HCT116 (cell line): Measurements from ENCODE around the gene NOL9. TPM values are rescaled to one million over a fixed set of nuclear protein-coding genes. Genes with fewer than 3 reads are reported as not detected.

ENCODE experiments used
- ATAC-seq: fragments of 200-7000 bp; cut with Tn5 transposase; 2 replicates; pipeline ENCODE4 v1.9.1; 2020; ENCODE audit warnings: mild to moderate bottlenecking, moderate library complexity
- BruUV-seq: library from RNA; stranded (reverse); fragments of 400-500 nt; replicated peaks from 2 replicates; lab custom pipeline; 2021; lab: Mats Ljungman, UMichigan
- CTCF ChIA-PET: fragments of 300-600 bp; sonication (Branson Sonifier 250); formaldehyde crosslinking; loops from one replicate; lab custom pipeline; 2021; ENCODE audit warnings: antibody characterized with exemption; lab: Charles Lee
- POLR2A ChIA-PET: fragments of 300-600, 350-600 bp; sonication (Branson Sonifier 250); formaldehyde crosslinking; loops from one replicate; lab custom pipeline; 2021; ENCODE audit warnings: antibody characterized with exemption; lab: Charles Lee
- RAD21 ChIA-PET, 2 experiments: fragments of 300-600 bp; sonication (Branson Sonifier 250); formaldehyde crosslinking; loops; one replicate each; lab custom pipeline; 2023; ENCODE audit warnings: low total read pairs in 2 of 2; ENCODE audit not compliant: uncharacterized antibody in 2 of 2, unreplicated experiment in 2 of 2, low non-redundant PET in 1 of 2; lab: Charles Lee
- DNase-seq: peaks from one replicate; pipeline ENCODE4 v3.0.0-alpha.2; 2010; ENCODE audit warnings: low read depth, low spot score
- H2AFZ ChIP-seq: fragments of 200-600 bp; shearing (Covaris generic), sonication (generic); 2 replicates; pipeline ENCODE4 v1.6.1; 2017; ENCODE audit warnings: low read depth, mixed run types, mixed read lengths, antibody characterized with exemption, low read length; ENCODE audit not compliant: poor library complexity, severe bottlenecking
- H3K27ac ChIP-seq: 2 replicates; pipeline ENCODE4 v1.5.1; 2012; ENCODE audit warnings: low read depth, low read length
- H3K27me3 ChIP-seq: fragments of 200-600 bp; sonication (generic); 2 replicates; pipeline ENCODE4 v1.6.1; 2016; ENCODE audit warnings: mixed run types, low read length, mixed read lengths; ENCODE audit not compliant: insufficient read depth
- H3K36me3 ChIP-seq, 2 experiments: fragments of 200-500 bp in 1 of 2; fragments of 200-600 bp in 1 of 2; sonication (Bioruptor generic) in 1 of 2; sonication (generic) in 1 of 2; 2 replicates each; pipeline versions ENCODE4 v1.5.1 to v1.6.1; 2014 to 2016; ENCODE audit warnings: low read length in 2 of 2, inconsistent platforms in 1 of 2, mixed read lengths in 1 of 2, mixed run types in 1 of 2; ENCODE audit not compliant: insufficient read depth in 2 of 2, control insufficient read depth in 1 of 2
- H3K4me1 ChIP-seq, 2 experiments: fragments of 200-600 bp in 1 of 2; sonication (generic) in 1 of 2; 2 replicates each; pipeline versions ENCODE4 v1.5.1 to v1.6.1; 2012 to 2017; ENCODE audit warnings: low read length in 2 of 2, inconsistent platforms in 1 of 2, mild to moderate bottlenecking in 1 of 2, mixed read lengths in 1 of 2, mixed run types in 1 of 2, moderate library complexity in 1 of 2; ENCODE audit not compliant: insufficient read depth in 2 of 2, control insufficient read depth in 1 of 2
- H3K4me2 ChIP-seq: fragments of 200-600 bp; sonication (generic); 2 replicates; pipeline ENCODE4 v1.6.1; 2017; ENCODE audit warnings: mixed run types, low read length, mixed read lengths
- H3K4me3 ChIP-seq, 2 experiments: fragments of 200-600 bp in 1 of 2; sonication (generic) in 1 of 2; replicated peaks in 1 of 2; 2 replicates each; pipeline ENCODE4 v1.5.1; 2011 to 2016; ENCODE audit warnings: low read length in 2 of 2, control low read depth in 1 of 2, low read depth in 1 of 2, mild to moderate bottlenecking in 1 of 2, mixed read lengths in 1 of 2, mixed run types in 1 of 2
- H3K79me2 ChIP-seq: fragments of 200-600 bp; sonication (generic); 2 replicates; pipeline ENCODE4 v1.6.1; 2017; ENCODE audit warnings: mild to moderate bottlenecking, mixed run types, low read length, moderate library complexity, mixed read lengths; ENCODE audit not compliant: insufficient read depth
- H3K9ac ChIP-seq: fragments of 200-600 bp; sonication (generic); 2 replicates; pipeline ENCODE4 v1.6.1; 2016; ENCODE audit warnings: low read length, mixed read lengths
- H3K9me2 ChIP-seq: fragments of 200-600 bp; sonication (generic), shearing (Covaris generic); 2 replicates; pipeline ENCODE4 v1.6.1; 2017; ENCODE audit warnings: mixed run types, mild to moderate bottlenecking, moderate library complexity; ENCODE audit not compliant: insufficient read depth
- H3K9me3 ChIP-seq, 2 experiments: fragments of 200-500 bp in 1 of 2; fragments of 200-600 bp in 1 of 2; sonication (Bioruptor generic) in 1 of 2; sonication (generic) in 1 of 2; 2 replicates each; pipeline ENCODE4 v1.6.1; 2014 to 2017; ENCODE audit warnings: low read length in 2 of 2, mixed read lengths in 2 of 2, inconsistent platforms in 1 of 2, low read depth in 1 of 2, mild to moderate bottlenecking in 1 of 2, mixed run types in 1 of 2, moderate library complexity in 1 of 2; ENCODE audit not compliant: control insufficient read depth in 1 of 2, insufficient read depth in 1 of 2
- H4K20me1 ChIP-seq: fragments of 200-600 bp; sonication (generic), shearing (Covaris generic); 2 replicates; pipeline ENCODE4 v1.6.1; 2017; ENCODE audit warnings: mixed run types, mild to moderate bottlenecking, moderate library complexity; ENCODE audit not compliant: insufficient read depth
- ATF3 ChIP-seq: IDR thresholded peaks from 2 replicates; pipeline ENCODE4 v1.6.1; 2012
- CEBPB ChIP-seq: IDR thresholded peaks from 2 replicates; pipeline ENCODE4 v1.6.1; 2012; ENCODE audit warnings: low read depth
- EGR1 ChIP-seq: IDR thresholded peaks from 2 replicates; pipeline ENCODE4 v1.6.1; 2012; ENCODE audit warnings: low read depth
- EZH2 ChIP-seq: fragments of 200-600 bp; sonication (generic); IDR thresholded peaks from 2 replicates; pipeline ENCODE4 v1.6.1; 2017; ENCODE audit warnings: antibody characterized with exemption, mixed run types
- EZH2phosphoT487 ChIP-seq: fragments of 200-600 bp; IDR thresholded peaks from 2 replicates; pipeline ENCODE4 v1.6.1; 2018; ENCODE audit warnings: antibody characterized with exemption, borderline replicate concordance
- FOSL1 ChIP-seq: IDR thresholded peaks from 2 replicates; pipeline ENCODE4 v1.6.1; 2012; ENCODE audit warnings: low read depth
- JUND ChIP-seq: IDR thresholded peaks from 2 replicates; pipeline ENCODE4 v1.6.1; 2012
- POLR2A ChIP-seq: IDR thresholded peaks from 2 replicates; pipeline ENCODE4 v1.7.0; 2011; ENCODE audit warnings: borderline replicate concordance; ENCODE audit not compliant: insufficient read depth, insufficient read length; ENCODE audit errors: extremely low read depth
- RAD21 ChIP-seq: IDR thresholded peaks from 2 replicates; pipeline ENCODE4 v1.6.1; 2012; ENCODE audit warnings: low read depth, mild to moderate bottlenecking
- REST ChIP-seq: IDR thresholded peaks from 2 replicates; pipeline ENCODE4 v1.6.1; 2012; ENCODE audit warnings: low read depth
- SIN3A ChIP-seq: IDR thresholded peaks from 2 replicates; pipeline ENCODE4 v1.6.1; 2012; ENCODE audit warnings: low read depth
- SRF ChIP-seq: IDR thresholded peaks from 2 replicates; pipeline ENCODE4 v1.6.1; 2012; ENCODE audit warnings: low read depth
- TCF7L2 ChIP-seq: IDR thresholded peaks from 2 replicates; pipeline ENCODE4 v1.7.0; 2011; ENCODE audit warnings: borderline replicate concordance, inconsistent platforms; ENCODE audit not compliant: insufficient read depth, insufficient read length; ENCODE audit errors: extremely low read depth
- YY1 ChIP-seq: IDR thresholded peaks from 2 replicates; pipeline ENCODE4 v1.6.1; 2011; ENCODE audit warnings: low read length, low read depth, moderate library complexity, mild to moderate bottlenecking; ENCODE audit not compliant: insufficient replicate concordance; ENCODE audit errors: extremely low read depth
- ZFX ChIP-seq: fragments of 450-650 bp; IDR thresholded peaks from 2 replicates; pipeline ENCODE4 v1.6.1; 2017
- ZNF274 ChIP-seq: fragments of 200-500 bp; sonication (Bioruptor generic); IDR thresholded peaks from 2 replicates; pipeline ENCODE4 v1.6.1; 2014; ENCODE audit warnings: mild to moderate bottlenecking, low read depth, low read length, inconsistent platforms
- intact Hi-C: fragments of 100-400 bp; cut with micrococcal nuclease; formaldehyde crosslinking; loops from 2 replicates; pipeline ENCODE4 v1.10.0; 2022
- total RNA-seq: library from RNA; stranded (reverse); gene quantifications from one replicate; pipeline ENCODE4 v1.2.1, GENCODE V29; 2021; ENCODE audit not compliant: unreplicated experiment
- TF ChIP-seq, protein P1 (sequence below): IDR thresholded peaks from 2 replicates; pipeline ENCODE4 v1.6.1; 2012
- TF ChIP-seq, protein P2 (sequence below), 3 experiments: fragments of 200-600 bp in 1 of 3; sonication (generic) in 1 of 3; IDR thresholded peaks in 2 of 3; conservative IDR thresholded peaks in 1 of 3; 2 replicates each; pipeline ENCODE4 v1.5.1; 2012 to 2017; ENCODE audit warnings: low read depth in 2 of 3, low read length in 2 of 3, antibody characterized with exemption in 1 of 3, borderline replicate concordance in 1 of 3, control low read depth in 1 of 3, mild to moderate bottlenecking in 1 of 3, mixed read lengths in 1 of 3, mixed run types in 1 of 3, moderate library complexity in 1 of 3; ENCODE audit not compliant: insufficient read depth in 1 of 3

Gene NOL9
- total RNA-seq, 1 experiment from 2014 or later: 46.4 TPM

GRCh38 chr1:6544831-6545230, 9.5 kb downstream of the NOL9 start (continued):
- TF ChIP-seq, protein P1, sequence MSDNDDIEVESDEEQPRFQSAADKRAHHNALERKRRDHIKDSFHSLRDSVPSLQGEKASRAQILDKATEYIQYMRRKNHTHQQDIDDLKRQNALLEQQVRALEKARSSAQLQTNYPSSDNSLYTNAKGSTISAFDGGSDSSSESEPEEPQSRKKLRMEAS: no peak
- TF ChIP-seq ZNF274: no peak
- TF ChIP-seq, all 23 proteins: peak for 0

GRCh38 chr1:6538956-6539355, 15.4 kb downstream of the NOL9 start:
- Histone ChIP-seq H4K20me1 (peaks cover 3% of the 10 kb centered on the region; the same call in 1 of the 2 replicates), H3K36me3 (peaks cover 11 to 29% of the 10 kb centered on the region in 2 experiments), H3K9ac (no peak overlapping the region), H3K9me2 (no peaks in the 10 kb centered on the region), H3K9me3 (no peaks in the 10 kb centered on the region), H3K4me1 (no peaks in the 10 kb centered on the region), H3K79me2 (peaks cover 50% of the 10 kb centered on the region), H2AFZ (no peak overlapping the region), H3K4me3 (no peak overlapping the region), H3K27ac (no peak overlapping the region), H3K4me2 (no peak overlapping the region), H3K27me3 (no peaks in the 10 kb centered on the region)
- ATAC-seq: no peak
- CTCF ChIA-PET: no interaction called here
- DNase-seq: no peak
- TF ChIP-seq ZNF274 (no peak), FOSL1 (no peak), REST (no peak), YY1 (no peak), SIN3A (no peak), SRF (no peak), ATF3 (no peak), JUND (no peak), EZH2phosphoT487 (no peak), EZH2 (no peak), ZFX (no peak), RAD21 (no peak), POLR2A (no peak), CEBPB (no peak), TCF7L2 (no peak), EGR1 (no peak)
- TF ChIP-seq, protein P2, sequence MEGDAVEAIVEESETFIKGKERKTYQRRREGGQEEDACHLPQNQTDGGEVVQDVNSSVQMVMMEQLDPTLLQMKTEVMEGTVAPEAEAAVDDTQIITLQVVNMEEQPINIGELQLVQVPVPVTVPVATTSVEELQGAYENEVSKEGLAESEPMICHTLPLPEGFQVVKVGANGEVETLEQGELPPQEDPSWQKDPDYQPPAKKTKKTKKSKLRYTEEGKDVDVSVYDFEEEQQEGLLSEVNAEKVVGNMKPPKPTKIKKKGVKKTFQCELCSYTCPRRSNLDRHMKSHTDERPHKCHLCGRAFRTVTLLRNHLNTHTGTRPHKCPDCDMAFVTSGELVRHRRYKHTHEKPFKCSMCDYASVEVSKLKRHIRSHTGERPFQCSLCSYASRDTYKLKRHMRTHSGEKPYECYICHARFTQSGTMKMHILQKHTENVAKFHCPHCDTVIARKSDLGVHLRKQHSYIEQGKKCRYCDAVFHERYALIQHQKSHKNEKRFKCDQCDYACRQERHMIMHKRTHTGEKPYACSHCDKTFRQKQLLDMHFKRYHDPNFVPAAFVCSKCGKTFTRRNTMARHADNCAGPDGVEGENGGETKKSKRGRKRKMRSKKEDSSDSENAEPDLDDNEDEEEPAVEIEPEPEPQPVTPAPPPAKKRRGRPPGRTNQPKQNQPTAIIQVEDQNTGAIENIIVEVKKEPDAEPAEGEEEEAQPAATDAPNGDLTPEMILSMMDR (IDR thresholded peaks at IDR 0.05 in 2 of 3, conservative IDR thresholded peaks at IDR 0.05 in 1 of 3; ENCODE audit: borderline replicate concordance in 1 of 3, insufficient read depth in 1 of 3, low read depth in 2 of 3, low read length in 2 of 3): no peak
- POLR2A ChIA-PET: interaction anchor here (1.2 kb wide), 1 partner anchor 41 kb away, joined by 3 read pairs; the partner anchor contains the start of gene ZBTB48
- BruUV-seq: no TSS peak
- RAD21 ChIA-PET: no interaction called here
- intact Hi-C loops: no loop called here
